Astrocyte of the spinal cord (primary cell): ENCODE measurements around the gene RILP.
A peak's percentile ranks its signal among the peaks of the same experiment; 100 is the strongest.

Experiments
- DNase-seq: peaks from one replicate; pipeline ENCODE4 v3.0.0; 2011; ENCODE audit warnings: low read depth, low spot score
- H3K4me3 ChIP-seq: 2 replicates; pipeline ENCODE4 v1.5.1; 2011; ENCODE audit warnings: low read depth, mild to moderate bottlenecking, low read length, moderate library complexity
- CTCF ChIP-seq: IDR thresholded peaks from 2 replicates; pipeline ENCODE4 v1.5.1; 2012; ENCODE audit warnings: low read depth, mild to moderate bottlenecking, low read length, inconsistent platforms
- in situ Hi-C: cut with HindIII; loops from 2 replicates; pipeline ENCODE4 v1.10.0; 2017; ENCODE audit warnings: low sequenced_read_pairs

RILP gene

GRCh38 chr17:1628856-1629503 lies 20.7 kb downstream of the RILP start:
- DNase-seq: peak; percentile 96
- H3K4me3 ChIP-seq: peak overlapping the region; percentile 62
- peak; percentile 19 for TF ChIP-seq CTCF
- in situ Hi-C loops: no loop called here

- peak; percentile 80 for DNase-seq
- no peak for TF ChIP-seq CTCF
- peak within 1 kb of the TSS; percentile 62 for H3K4me3 ChIP-seq
- in situ Hi-C loops: no loop called here
These were observed 21.4 kb downstream of the RILP start, which contains the start of gene SLC43A2 for GRCh38 chr17:1627982-1628855. Gene SLC43A2 (minus strand): TSS chr17:1628834. CDS start chr17:1627874, 960 bp downstream.

GRCh38 chr17:1627182-1627981 lies 22.3 kb downstream of the RILP start:
- DNase-seq: no peak
- peak overlapping the region; percentile 20 for H3K4me3 ChIP-seq
- TF ChIP-seq CTCF: no peak
- in situ Hi-C loops: no loop called here

- DNase-seq: no peak
- no peak overlapping the region for H3K4me3 ChIP-seq
- in situ Hi-C loops: no loop called here
- TF ChIP-seq CTCF: no peak
These were observed 23.3 kb downstream of the RILP start for GRCh38 chr17:1626333-1626732.

GRCh38 chr17:1625581-1625980 lies 24.1 kb downstream of the RILP start:
- H3K4me3 ChIP-seq: no peak overlapping the region
- no peak for DNase-seq
- TF ChIP-seq CTCF: no peak
- in situ Hi-C loops: no loop called here

GRCh38 chr17:1625053-1625452 lies 24.6 kb downstream of the RILP start:
- H3K4me3 ChIP-seq: no peak overlapping the region
- TF ChIP-seq CTCF: no peak
- no peak for DNase-seq
- in situ Hi-C loops: no loop called here
